ENCODE data around the gene ETS1.

DNA sequence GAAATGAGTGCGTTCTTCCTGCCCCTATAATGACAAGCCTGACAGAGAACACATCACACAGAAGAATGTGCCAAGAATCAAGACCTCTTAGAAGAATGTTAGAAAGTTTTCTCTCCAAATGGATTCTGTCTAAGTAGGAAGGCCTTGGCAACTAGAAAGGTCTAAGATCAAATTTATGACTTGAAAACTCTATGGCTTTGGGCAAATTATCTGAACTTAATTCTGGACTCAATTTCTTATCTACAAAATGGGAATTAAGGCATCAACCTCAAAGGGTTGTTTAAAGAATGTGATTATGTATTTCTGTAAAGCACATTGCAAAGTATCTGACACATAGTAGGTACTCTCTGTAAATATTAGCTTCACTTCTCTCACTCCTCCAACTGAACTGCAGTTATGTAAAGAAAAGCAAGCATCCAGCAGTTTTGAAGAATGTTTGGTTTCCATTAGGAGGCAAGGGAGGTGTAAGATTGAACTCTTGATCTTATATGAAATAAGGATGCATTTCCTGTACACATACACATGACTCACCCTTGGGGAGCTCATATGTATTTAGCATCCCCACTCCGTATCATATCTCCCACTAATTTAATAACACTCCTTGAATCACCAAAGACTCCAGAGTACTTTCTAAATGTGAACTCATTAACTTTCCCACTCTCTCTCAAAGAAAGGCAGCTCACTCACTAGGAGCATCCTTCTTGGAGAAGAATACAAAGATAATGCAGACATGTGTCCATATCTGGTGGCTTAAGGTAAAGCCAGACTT lies 77.6 kb downstream of the ETS1 start:
- no peak for TF ChIP-seq CTCF (IDR thresholded peaks at IDR 0.05; ENCODE audit: low read length)
- TF ChIP-seq EZH2 (IDR thresholded peaks at IDR 0.05; ENCODE audit: borderline replicate concordance, low read length), result no peak

Data from OCI-LY1 (cell line).